ENCODE results near the gene NPEPPS. TPM values are rescaled to one million over a fixed set of nuclear protein-coding genes. Genes with fewer than 3 reads are reported as not detected.

NPEPPS gene
- total RNA-seq, 2 experiments from 2014 or later, result 91.1 to 98.4 TPM

- ChIA-PET CTCF (interaction anchor here (0.6 to 0.7 kb wide), 2 partner anchors 393 to 621 kb away, joined by 3 to 5 read pairs; no protein-coding TSS in a partner anchor), POLR2A (no interaction called here)
These were observed 90.6 kb downstream of the NPEPPS start for GRCh38 chr17:47621293-47622179.

GRCh38 chr17:47622180-47622549 is 91.3 kb downstream of the NPEPPS start:
- ChIA-PET CTCF (interaction anchor here (0.6 kb wide), 1 partner anchor 622 kb away, joined by 3 read pairs; no protein-coding TSS in a partner anchor), POLR2A (no interaction called here)

- ChIA-PET POLR2A (no interaction called here), CTCF (interaction anchor here (0.8 to 1.0 kb wide), 2 partner anchors 20 to 1751 kb away, joined by 3 read pairs; no protein-coding TSS in a partner anchor)
These were observed 93.8 kb downstream of the NPEPPS start for GRCh38 chr17:47624727-47625068.

- POLR2A ChIA-PET, result no interaction called here
- CTCF ChIA-PET, result interaction anchor here (0.6 to 2.4 kb wide), 3 partner anchors 12 to 161 kb away, joined by 3 to 15 read pairs (median 3); no protein-coding TSS in a partner anchor
These were observed 97.2 kb downstream of the NPEPPS start for GRCh38 chr17:47628014-47628566.

GRCh38 chr17:47629826-47630225 is 98.9 kb downstream of the NPEPPS start:
- ChIA-PET CTCF (interaction anchor here (1.1 to 2.4 kb wide), 2 partner anchors 12 to 14 kb away, joined by 4 to 15 read pairs; no protein-coding TSS in a partner anchor), POLR2A (no interaction called here)

- ChIA-PET CTCF (interaction anchor here (0.5 to 2.4 kb wide), 2 partner anchors 15 to 82 kb away, joined by 3 to 15 read pairs; no protein-coding TSS in a partner anchor), POLR2A (no interaction called here)
These were observed 99.7 kb downstream of the NPEPPS start for GRCh38 chr17:47630614-47631013.

- POLR2A ChIA-PET, result no interaction called here
- CTCF ChIA-PET, result interaction anchor here (0.6 to 1.2 kb wide), 4 partner anchors 14 to 428 kb away, joined by 3 to 5 read pairs (median 4); partner anchors contain the start of gene TBX21
These were observed 102.1 kb downstream of the NPEPPS start for GRCh38 chr17:47632991-47633390.

- ChIA-PET CTCF (interaction anchor here (0.7 kb wide), 1 partner anchor 21 kb away, joined by 4 read pairs; no protein-coding TSS in a partner anchor), POLR2A (no interaction called here)
These were observed 103.1 kb downstream of the NPEPPS start for GRCh38 chr17:47633996-47634395.

- POLR2A ChIA-PET, result interaction anchor here (0.8 kb wide), 1 partner anchor 14 kb away, joined by 4 read pairs; no protein-coding TSS in a partner anchor
- CTCF ChIA-PET, result no interaction called here
These were observed 104.0 kb downstream of the NPEPPS start for GRCh38 chr17:47634870-47635269.

- POLR2A ChIA-PET, result interaction anchor here (0.7 kb wide), 1 partner anchor 78 kb away, joined by 3 read pairs; no protein-coding TSS in a partner anchor
- CTCF ChIA-PET, result no interaction called here
These were observed 104.8 kb downstream of the NPEPPS start for GRCh38 chr17:47635734-47636133.

- ChIA-PET CTCF (interaction anchor here (0.6 kb wide), 1 partner anchor 10 kb away, joined by 4 read pairs; no protein-coding TSS in a partner anchor), POLR2A (no interaction called here)
These were observed 105.5 kb downstream of the NPEPPS start for GRCh38 chr17:47636273-47637030.

- POLR2A ChIA-PET, result no interaction called here
- CTCF ChIA-PET, result no interaction called here
These were observed 108.0 kb downstream of the NPEPPS start for GRCh38 chr17:47638903-47639302.

GRCh38 chr17:47640076-47640475 is 109.2 kb downstream of the NPEPPS start:
- CTCF ChIA-PET, result no interaction called here
- POLR2A ChIA-PET, result no interaction called here

GRCh38 chr17:47641202-47641601 is 110.3 kb downstream of the NPEPPS start:
- POLR2A ChIA-PET, result no interaction called here
- CTCF ChIA-PET, result interaction anchor here (1.2 kb wide), 1 partner anchor 22 kb away, joined by 3 read pairs; no protein-coding TSS in a partner anchor

GRCh38 chr17:47643116-47643515 is 112.2 kb downstream of the NPEPPS start:
- POLR2A ChIA-PET, result no interaction called here
- CTCF ChIA-PET, result interaction anchor here (0.5 to 1.1 kb wide), 4 partner anchors 27 to 166 kb away, joined by 3 read pairs; no protein-coding TSS in a partner anchor

GRCh38 chr17:47644324-47644723 is 113.4 kb downstream of the NPEPPS start:
- ChIA-PET CTCF (interaction anchor here (1.0 kb wide), 1 partner anchor 19 kb away, joined by 3 read pairs; no protein-coding TSS in a partner anchor), POLR2A (interaction anchor here (0.6 kb wide), 1 partner anchor 49 kb away, joined by 6 read pairs; no protein-coding TSS in a partner anchor)

GRCh38 chr17:47649153-47649971 is 118.5 kb downstream of the NPEPPS start, which contains the start of gene KPNB1:
TSS of gene KPNB1 (plus strand) at chr17:47649919. CDS start at chr17:47650245, 326 bp downstream.
- POLR2A ChIA-PET, result interaction anchor here (0.6 to 2.3 kb wide), 15 partner anchors 8 to 326 kb away, joined by 3 to 19 read pairs (median 4); partner anchors contain the start of genes EFCAB13, TBKBP1 and TBX21
- CTCF ChIA-PET, result interaction anchor here (1.0 to 4.5 kb wide), 8 partner anchors 9 to 141 kb away, joined by 3 to 23 read pairs (median 4); partner anchors contain the start of gene TBX21

- CTCF ChIA-PET, result interaction anchor here (1.0 to 4.5 kb wide), 7 partner anchors 15 to 140 kb away, joined by 3 to 23 read pairs (median 5); partner anchors contain the start of gene TBX21
- POLR2A ChIA-PET, result interaction anchor here (0.6 to 2.3 kb wide), 12 partner anchors 8 to 296 kb away, joined by 3 to 19 read pairs (median 4); partner anchors contain the start of gene TBX21
These were observed 119.1 kb downstream of the NPEPPS start for GRCh38 chr17:47649972-47650524.

Data from activated CD8-positive, alpha-beta memory T cell treated with anti-CD3 and anti-CD28 coated beads for 36 hours (primary cell).